ENCODE results near the gene ENTPD8.

The ENTPD8 gene, protein sequence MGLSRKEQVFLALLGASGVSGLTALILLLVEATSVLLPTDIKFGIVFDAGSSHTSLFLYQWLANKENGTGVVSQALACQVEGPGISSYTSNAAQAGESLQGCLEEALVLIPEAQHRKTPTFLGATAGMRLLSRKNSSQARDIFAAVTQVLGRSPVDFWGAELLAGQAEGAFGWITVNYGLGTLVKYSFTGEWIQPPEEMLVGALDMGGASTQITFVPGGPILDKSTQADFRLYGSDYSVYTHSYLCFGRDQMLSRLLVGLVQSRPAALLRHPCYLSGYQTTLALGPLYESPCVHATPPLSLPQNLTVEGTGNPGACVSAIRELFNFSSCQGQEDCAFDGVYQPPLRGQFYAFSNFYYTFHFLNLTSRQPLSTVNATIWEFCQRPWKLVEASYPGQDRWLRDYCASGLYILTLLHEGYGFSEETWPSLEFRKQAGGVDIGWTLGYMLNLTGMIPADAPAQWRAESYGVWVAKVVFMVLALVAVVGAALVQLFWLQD

DNA sequence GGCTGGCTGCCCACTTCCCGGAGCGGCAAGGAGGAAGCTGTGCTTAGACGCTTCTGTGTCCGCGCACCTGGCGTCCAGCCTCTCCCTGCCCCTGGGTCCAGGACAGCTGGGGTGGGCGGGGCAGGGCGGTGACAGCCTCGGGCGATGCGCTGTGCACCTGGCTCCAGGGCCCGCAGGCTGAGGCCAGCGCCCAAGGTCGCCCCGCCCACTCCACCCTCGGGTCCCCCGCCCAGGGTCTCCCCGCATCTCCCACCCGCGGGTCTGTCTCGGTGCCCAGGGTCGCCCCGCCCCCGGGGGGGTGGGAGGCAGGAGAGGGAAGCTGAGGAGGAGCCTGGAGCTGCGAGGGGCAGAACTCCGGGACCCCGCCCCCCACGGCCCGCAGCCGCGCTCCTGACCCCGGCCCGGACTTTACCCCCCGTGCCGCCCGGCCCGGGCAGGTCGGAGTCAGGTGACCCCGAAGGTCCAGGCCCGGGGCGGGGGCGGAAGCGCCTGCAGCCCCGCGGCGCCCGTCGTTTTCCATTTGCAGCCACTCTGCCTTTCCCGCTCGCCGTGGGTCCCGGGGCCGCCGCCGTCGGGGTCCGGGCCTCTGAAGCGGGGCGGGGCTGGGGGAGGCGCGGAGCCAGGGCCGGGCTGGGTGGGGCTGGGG is at the start of gene ENTPD8:
ENTPD8 (minus strand) TSS at position 69 of the 646 bp plus-strand sequence. CDS start 3,072 bp downstream, outside the sequence.
- DNase-seq (ENCODE audit: low read depth in 2 of 2), result no peak

DNA sequence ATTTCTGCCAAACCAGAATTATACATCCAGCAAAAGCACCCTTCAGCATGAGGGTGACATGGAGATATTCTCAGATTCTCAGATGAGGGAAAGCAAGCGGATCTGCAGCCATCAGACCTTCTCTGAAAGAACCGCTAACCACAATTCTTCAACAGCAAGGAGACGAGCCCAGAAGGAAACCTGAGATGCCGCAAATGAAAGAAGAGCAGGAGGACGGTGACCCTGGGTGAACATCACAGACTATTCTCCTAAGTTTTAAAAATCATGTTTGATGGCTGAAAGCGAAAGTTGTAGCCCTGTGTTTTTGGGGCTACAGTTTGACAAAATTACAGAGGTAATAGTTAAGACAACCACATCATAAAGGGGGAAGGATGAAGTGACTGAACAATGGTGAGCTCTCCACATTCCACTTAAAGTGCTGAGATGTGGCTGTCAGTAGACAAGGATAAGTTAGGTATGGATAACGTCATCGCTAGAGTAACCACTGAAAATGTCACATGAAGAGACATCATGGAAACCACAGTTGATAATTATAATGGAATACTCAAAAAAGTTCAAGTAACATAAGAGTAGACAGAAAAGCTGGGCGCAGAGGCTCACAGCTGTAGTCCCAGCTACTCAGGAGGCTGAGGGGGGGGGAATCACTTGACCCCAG is 49.5 kb upstream of the ENTPD8 start:
- no peak for DNase-seq (ENCODE audit: low read depth in 2 of 2)

DNA sequence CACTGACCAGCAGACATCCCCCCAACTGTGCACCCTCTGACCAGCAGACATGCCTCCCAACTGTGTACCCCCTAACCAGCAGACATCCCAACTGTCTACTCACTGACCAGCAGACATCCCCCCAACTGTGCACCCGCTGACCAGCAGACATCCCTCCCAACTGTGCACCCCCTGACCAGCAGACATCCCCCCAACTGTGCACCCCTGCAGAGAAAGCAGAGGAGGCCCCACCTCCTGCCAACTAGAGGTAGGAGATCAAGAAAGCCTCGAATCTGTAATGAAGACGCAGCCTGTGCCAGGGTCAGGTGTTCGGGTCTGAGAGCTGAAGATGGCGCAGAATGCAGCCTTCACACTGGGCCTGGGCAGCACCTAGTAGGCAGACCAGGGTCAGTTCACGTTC is 47.7 kb upstream of the ENTPD8 start:
- no peak for DNase-seq (ENCODE audit: low read depth in 2 of 2)

DNA sequence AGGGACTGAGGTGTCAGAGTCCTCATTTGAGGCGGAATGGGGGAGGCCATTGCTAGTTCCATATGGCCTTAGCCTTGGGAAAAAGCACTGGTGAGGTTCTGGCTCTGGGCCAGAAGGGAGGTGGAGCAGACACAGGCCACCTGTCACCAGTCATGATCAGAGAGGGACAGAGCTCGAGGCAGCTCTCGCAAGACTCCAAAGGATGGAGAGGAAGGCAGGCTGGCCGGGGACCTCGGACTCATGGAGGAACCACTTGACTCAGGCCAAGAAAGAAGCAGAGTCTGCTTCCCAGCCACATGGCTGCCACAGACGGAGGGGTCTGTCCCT is 47.1 kb upstream of the ENTPD8 start:
- DNase-seq (ENCODE audit: low read depth in 2 of 2), result no peak

DNA sequence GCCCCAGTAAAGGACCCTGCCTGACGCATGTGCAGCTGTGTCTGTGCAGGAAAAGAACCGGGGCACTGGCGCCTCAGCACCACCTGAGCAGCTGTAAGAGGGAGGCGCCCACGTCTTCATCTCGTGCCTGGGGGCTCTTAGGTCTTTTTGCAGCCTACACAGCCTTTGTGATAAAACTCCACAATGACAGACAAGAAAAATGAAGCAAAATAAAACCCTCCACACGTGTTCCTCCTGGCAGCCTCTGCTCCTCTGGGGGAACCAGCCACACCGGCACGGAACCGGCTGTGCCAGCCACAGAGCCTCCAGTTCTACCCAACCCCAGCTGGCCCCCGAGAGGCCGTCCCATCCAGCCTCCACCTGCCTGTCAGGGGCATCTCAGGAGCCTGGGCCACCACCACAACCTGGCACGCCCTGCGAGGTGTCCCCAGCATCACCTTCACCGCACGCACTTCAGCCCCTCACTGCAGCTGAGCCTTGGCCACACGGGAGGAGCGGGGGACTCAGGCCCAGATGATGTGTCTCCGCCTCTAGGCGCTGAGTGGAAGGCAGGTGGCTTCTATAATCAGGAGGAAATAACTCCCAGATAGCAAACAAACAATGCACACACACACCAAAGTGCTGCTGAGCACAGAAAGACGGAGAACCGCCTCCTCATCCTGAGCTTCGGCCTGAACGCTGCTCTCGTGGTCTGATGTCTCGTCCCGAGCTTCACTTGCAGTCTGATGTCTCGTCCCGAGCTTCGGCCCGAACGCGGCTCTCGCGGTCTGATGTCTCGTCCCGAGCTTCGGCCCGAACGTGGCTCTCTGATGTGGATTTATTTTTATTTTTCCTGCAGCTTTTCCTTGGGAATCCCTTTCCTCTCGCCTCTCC is 46.5 kb upstream of the ENTPD8 start:
- DNase-seq (ENCODE audit: low read depth in 2 of 2), result no peak

DNA sequence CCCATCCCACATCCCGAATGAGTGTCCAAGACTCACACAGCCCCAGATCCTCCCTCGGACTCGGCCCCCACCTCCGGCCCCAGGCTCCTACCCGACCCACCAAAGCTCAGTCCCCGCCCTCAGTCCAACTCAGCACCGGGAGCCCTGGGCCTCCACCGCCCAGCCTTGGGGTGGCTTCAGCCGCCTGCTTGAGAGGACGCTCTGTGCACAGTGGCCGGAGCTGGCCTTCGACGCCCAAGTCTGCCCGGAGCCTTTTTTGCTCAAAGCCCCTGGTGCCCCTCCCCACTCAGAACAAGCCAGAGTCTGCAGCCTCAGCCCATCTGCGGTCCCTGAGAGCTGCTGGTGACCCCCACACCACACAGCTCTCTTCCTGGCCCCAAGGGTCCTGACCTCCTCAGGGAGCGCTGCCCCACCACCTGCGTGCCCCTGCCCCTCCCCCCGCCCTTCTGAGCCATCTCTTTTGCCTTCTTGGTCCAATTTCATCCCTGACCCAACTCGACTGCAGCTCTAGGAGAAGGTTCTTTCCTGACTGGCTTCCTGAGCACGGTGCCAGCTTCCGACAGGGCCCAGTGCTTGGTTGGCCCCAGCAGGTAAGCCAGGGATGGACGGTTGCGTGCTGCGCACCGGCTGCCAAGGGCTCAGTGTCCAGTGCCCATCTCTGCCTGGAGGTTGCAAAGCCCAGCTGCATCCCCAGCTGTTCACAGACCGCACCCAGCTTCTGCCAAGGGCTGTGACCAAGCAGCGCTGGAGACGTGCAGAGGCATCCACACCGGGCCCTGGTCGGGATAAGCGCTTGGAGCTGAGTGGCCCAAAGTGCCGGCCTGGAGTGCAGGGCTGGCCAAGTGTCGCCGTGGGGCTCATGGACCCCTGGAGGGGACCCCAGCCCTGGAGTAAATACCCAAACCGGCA is 45.6 kb upstream of the ENTPD8 start:
- no peak for DNase-seq (ENCODE audit: low read depth in 2 of 2)

DNA sequence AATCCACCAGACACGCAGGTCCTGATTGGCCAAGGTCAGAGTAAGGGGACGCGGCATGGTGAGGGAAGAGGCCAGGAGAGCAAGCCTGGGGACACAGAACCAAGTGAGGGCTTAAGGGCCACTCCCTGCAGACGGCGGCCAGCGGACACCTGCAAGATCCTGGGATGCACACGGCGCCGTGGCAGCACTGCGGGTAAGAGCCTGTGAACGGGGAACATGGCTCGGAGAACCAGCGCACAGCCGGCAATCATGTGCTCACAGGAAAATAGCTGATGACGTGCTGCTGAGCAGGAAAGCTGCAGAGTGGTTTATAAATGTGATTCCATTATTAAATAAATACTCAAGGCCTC is 45.0 kb upstream of the ENTPD8 start:
- DNase-seq (ENCODE audit: low read depth in 2 of 2), result no peak

DNA sequence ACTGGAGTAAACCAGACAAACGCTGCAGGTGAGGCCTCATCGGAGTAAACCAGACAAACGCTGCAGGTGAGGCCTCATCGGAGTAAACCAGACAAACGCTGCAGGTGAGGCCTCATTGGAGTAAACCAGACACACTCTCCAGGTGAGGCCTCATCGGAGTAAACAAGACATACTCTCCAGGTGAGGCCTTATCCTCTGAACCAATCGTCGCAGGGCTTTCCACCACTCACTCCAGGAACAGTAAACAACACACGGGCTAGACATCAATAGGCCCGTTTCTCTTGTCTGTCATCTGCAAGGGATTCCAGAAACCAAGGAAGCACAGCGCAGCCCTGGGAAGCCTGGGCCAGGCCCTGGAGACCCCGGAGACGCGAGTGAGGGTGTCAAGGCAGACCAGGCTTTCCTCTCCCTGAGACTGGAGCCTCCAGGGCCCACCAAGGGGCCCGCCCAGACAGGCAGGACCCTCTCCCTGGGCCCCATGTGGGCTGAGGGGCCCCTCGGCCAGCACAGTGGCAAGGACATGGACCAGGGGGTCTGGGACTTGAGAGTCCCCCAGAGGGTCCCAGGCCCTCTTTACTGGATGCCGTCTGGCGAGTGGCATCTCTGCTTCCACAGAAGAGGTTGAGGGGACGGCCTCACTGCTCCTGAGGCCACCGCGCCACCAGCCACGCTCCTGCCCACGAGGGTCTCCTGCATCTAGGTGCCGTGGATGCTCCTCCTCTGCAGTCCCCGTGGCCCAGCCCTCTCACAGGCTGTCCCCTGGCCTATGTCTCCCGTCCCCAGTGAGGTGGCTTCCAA is 44.4 kb upstream of the ENTPD8 start:
- DNase-seq (ENCODE audit: low read depth in 2 of 2), result no peak

DNA sequence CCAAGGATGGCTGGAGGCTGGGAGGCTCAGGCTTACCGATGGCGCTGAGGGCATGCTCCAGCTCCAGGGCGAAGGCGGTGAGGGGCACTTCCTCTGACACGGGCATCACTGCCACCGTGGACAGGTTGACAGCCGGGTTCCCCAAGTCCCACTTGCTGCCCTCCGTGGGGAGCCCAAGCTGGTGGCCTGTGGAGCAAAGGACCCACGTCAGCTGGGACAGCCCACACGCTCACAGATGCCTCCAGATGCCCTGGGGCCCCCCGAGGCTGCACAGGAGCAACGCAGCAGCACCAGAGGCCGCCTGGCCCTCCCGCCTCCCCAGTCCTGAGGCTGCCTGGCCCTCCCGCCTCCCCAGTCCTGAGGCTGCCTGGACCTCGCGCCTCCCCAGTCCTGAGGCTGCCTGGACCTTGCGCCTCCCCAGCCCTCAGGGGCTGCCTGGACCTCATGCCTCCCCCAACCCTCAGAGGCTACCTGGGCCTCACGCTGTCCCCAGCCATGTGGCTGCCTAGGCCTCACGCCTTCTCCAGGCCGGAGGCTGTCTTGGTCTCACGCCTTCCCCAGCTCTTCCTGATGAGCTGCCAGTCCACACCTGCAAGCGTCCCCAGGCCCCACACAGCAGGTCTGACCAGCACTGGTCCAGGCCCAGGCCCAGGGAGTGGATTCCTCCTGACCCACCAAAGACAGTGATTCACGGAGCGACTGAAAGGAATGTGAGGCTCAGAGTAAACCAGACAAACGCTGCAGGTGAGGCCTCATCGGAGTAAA is 43.6 kb upstream of the ENTPD8 start:
- no peak for DNase-seq (ENCODE audit: low read depth in 2 of 2)

DNA sequence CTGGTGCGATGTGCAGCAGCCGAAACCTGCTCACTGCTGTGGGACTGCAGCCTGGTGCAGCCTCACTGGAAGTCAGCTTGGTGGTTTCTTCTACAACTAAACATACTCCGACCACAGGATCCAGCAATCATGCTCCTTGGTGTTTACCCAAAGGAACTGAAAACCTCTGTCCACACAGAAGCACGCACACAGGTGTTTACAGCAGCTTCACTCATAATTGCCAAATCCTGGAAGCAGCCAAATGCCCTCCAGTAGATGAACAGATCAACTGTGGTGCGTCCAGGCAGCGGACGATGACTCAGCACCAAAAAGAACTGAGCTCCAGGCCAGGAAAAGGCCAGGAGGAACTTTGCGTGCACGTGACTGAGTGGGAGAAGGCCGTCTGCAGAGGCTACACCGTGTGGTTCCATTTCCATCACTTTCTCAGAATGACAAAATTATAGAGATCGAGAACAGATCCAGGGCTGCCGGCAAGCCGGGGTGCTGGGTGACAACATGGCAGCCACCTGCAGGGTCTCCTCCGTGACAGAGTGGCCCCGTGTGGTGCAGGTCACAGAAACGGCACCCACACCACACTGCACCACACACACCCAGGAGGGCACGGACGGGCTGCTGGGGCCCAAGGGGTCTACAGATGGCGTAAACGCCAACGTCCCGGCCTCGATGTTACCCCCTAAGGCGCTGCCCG is 41.1 kb upstream of the ENTPD8 start:
- no peak for DNase-seq (ENCODE audit: low read depth in 2 of 2)

DNA sequence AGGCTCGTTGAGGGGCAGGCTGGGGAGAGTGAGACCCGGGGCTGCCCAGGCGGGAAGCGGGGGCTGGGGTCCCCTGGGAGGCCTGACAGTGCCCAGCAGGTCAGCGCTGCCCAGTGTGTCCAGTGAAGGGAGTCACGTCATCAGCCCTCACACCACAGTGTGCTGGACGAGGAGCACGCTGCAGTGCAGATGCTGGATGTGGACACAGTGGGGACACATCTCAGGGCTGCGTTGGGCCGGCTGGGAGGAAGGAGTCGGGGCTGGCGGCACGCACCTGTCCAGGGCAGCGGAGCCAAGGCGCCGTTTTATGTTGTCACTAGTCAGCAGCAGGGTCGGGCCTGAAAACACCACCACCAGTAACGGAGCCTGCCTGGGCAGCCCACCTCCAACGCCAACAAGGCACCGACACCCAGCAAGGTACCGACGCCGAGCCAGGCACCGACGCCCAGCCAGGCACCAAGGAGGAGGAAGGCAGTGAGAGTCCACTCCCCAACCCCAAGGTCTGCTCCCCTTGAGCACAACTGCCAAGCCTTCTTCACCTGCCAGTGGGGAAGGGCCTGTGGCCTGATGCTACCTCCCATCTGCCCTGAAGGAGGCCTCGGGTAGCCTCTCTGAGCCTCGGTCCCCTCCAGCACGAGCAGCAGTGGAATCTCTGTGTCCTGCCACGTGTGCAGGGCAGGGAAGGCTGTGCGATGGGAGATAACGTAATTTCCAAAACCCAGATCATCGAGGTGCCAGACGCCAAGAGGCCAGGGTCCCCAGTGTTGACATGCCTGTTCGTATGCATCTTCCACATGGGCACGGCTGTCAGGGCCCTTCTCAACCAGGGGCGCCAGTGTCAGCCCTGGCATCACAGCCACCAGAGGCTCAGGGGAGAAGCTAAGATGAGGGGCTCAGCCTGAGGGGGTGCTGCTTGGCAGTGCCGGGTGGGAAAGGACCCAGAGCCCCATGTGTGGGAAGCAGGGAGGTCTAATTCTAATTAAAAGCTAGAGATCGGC is 39.8 kb upstream of the ENTPD8 start:
- DNase-seq (ENCODE audit: low read depth in 2 of 2), result no peak

DNA sequence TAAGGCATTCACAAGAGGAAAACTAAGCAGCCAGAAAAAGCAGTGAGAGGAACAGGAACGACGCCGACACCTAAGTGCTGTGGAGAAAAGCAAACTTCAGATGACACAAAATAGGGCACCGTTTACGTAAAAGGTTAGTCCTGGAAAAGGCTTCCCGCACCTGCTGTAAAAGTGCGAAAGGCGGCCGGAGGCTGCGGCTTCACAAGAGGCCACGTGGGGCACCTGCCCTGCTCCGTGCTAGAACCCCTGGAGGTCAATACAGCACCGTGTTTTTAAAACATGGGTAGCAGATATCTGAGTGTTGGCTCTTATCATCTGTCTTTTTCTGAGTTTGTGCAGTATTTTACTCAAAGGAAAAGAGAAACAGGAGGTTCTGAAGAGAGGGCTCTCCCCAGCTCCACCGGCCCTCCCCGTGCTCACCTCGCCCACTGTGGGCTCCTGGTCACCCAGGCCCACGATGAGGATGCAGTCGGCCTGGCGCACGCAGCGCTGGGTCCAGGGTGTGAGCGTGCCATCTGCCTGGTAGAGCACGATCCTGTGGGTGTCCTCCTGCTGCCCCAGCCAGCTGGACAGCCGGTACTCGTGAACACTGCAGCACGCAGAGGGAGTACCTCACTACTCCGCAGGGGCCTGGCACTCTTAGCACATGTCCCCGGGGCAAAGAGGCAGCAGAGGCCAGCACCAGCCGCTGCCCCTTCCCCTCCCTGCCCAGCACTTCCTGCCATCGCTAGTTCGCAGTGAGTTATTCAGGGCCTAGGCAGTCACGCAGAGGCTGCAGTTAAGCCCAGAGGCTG is 38.9 kb upstream of the ENTPD8 start:
- no peak for DNase-seq (ENCODE audit: low read depth in 2 of 2)

DNA sequence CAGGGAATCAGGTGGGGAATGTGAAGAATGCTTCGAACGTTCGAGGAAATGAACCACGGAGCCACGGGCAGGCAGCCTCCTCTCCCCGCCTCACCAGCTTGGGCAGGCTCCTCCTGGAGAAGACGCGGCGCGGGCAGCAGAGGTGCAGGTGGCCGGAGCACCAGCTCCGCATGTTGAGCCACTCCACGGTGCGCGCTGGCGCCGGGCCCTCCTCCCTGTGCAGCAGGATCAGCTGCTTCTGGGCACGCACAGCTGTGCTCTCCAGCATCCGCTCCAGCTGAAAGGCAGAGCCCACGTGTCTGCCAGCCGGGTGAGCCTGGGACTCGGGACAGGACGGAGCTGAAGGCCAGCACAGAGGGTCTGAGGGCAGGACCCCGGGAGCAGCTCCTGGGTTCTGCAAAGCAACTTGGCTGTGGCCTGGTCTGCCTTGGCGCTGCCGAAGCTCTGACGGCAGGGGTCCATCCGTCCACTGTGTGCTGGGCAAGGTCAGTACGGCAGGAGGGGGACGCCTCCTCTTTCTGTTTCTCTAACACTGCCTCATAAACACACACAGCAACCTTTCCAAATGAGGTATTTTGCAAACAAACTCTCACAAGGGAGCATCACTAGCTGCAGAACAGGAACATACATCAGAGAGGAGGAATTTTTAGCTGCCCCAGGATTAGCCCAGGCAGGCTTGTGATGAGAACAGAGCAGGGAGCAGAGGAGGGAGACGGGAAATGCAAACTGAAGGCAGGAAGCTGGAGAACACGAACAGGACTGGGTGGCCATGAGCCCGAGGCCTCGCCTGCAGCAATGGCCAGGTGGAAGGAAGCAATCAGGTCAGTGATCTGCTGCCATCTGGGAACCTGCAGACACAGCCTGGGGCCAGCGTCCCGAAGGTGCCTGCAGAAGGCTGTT is 38.1 kb upstream of the ENTPD8 start:
- DNase-seq (ENCODE audit: low read depth in 2 of 2), result no peak

DNA sequence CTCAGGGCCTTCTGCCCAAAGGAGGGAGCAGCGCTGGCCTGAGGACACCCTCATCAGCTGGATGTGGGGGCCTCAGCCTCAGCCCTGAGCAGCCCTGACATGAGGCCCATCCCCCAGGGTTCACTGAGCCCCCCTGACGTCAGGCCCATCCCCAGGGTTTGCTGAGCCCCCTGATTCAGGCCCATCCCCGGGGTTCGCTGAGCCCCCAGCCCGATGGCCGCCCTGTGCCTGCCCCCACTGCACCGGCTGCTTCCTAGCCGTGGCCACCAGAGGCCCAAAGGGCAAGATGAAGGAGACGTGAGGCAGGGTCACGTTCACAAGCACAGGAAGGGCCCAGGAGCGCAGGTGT is 37.4 kb upstream of the ENTPD8 start:
- no peak for DNase-seq (ENCODE audit: low read depth in 2 of 2)

DNA sequence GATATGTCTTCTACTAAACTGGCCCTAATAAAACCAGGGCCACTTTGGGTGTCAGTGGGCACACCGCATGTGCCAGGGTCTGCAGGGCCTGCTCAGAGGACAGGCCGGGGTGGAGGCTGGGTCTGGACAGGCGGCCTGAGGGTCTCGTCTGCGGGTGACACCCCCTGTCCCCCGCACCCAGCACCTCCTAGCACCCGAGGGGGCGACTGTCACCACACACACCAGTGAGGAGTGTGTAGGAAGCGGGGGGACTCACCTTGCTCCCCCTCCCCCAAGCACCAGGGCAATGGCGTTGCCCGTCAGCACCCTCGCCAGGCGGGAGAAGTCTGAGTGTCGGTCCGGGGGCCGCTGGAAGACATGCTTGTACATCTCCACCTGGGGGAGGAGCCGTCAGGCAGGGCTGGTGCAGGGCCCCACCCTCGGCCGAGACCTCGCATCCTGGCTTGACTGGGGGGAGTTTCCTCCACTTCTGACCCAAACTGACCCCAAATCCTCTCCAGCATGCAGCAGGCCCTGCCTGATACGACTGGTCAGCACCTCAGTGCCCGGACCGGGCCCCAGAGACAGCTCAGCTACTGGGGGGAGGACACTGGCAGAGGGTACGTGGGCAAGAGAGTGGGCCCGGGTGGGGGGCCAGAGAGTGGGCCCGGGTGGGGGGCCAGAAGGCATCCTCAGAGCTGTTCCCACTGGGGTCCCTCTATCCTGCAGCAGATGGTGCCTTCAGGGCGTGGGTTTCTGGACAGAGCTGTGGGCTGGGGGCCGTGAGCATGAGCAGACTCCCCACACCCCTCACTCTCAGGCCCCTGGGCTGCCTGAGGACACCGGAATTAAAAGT is 36.8 kb upstream of the ENTPD8 start:
- DNase-seq (ENCODE audit: low read depth in 2 of 2), result no peak
